ENCODE measurements around the gene GRB10. TPM values are rescaled to one million over a fixed set of nuclear protein-coding genes. Genes with fewer than 3 reads are reported as not detected.

The GRB10 gene
- total RNA-seq, 1 donor from 2014 or later: 67.7 TPM

DNA sequence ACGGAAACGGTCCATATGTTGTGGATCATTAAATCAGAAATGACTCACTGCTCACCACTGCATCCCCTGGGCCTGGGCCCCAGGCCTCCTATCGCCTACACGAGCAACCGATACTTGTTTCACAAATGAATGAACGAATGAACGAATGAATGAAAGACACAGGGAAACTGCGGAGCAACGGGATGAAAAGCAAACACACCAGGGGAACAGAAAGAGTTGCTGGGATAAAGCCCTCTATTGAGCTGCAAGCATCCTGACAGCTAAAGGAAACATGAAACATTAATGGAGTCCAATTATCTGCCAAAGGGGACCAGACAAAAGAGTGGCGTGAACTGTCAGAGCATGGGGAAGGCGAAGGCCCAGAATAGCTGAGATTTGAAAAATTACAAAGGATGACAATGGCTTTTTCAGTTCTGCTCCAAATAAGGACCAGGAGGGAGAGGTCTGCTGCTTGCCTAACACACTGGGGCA is 92.1 kb downstream of the GRB10 start:
- Histone ChIP-seq H3K4me3 (ENCODE audit: low read depth, low read length) (no peak overlapping the region), H3K36me3 (ENCODE audit: control insufficient read depth, insufficient read depth, low read length) (peaks cover 6% of the 10 kb centered on the region), H3K27me3 (ENCODE audit: control insufficient read depth, insufficient read depth, low read length) (no peaks in the 10 kb centered on the region)
- no peak for FAIRE-seq
- TF ChIP-seq, protein P1, sequence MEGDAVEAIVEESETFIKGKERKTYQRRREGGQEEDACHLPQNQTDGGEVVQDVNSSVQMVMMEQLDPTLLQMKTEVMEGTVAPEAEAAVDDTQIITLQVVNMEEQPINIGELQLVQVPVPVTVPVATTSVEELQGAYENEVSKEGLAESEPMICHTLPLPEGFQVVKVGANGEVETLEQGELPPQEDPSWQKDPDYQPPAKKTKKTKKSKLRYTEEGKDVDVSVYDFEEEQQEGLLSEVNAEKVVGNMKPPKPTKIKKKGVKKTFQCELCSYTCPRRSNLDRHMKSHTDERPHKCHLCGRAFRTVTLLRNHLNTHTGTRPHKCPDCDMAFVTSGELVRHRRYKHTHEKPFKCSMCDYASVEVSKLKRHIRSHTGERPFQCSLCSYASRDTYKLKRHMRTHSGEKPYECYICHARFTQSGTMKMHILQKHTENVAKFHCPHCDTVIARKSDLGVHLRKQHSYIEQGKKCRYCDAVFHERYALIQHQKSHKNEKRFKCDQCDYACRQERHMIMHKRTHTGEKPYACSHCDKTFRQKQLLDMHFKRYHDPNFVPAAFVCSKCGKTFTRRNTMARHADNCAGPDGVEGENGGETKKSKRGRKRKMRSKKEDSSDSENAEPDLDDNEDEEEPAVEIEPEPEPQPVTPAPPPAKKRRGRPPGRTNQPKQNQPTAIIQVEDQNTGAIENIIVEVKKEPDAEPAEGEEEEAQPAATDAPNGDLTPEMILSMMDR (IDR thresholded peaks at IDR 0.05; ENCODE audit: insufficient read depth, low read length, severe bottlenecking): no peak
- DNase-seq (ENCODE audit: low read depth): no peak

DNA sequence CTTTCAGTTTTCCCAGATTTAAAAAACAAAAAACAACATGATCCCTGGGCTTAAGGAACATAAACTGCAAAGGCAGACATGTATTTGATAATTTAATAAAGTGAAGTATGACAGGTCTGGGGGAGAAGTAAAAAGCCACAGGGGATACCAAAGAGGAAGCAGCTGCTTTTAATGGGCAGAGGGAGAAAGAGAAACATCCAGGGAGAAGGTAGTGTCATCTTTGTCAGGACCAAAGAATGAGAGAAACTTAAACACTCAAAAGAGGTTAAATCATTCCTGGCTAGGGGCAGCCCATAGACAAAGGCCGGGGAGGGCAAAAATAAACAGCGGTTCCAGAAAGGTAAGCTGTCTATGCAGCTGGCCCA is 94.5 kb downstream of the GRB10 start:
- TF ChIP-seq, protein P1 (IDR thresholded peaks at IDR 0.05; ENCODE audit: insufficient read depth, low read length, severe bottlenecking): no peak
- H3K36me3 ChIP-seq (ENCODE audit: control insufficient read depth, insufficient read depth, low read length): peaks cover 6% of the 10 kb centered on the region
- FAIRE-seq: no peak

DNA sequence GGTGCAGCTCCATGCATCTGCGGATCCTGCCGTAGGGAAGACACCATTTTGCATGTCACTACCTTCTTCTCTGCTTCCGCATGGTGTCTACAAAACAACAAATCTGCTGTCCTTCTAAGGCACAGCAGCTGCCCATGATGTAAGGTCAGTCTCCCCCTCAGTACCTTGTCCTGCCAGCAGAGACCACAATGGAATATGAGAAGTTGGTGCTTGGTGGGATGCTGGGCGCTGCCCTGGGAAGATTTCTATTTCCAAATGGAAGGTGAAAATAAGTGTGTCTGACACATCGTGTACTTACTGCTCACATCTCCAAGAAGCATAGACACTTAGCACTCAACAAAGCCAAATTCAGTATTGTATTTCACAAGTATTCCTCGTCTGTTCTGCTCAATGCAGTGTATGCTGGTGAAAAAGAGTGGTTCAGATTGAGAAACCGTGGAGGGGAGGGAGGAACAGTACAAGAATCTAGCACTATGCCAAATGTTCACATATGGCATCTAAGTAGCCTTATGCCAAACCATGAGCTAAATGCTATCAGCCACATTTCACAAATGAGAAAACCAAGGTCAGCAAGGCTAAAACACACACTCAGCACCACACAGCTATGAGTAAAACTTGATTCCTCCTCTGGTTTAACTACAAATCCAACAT is 95.0 kb downstream of the GRB10 start:
- Histone ChIP-seq H3K4me3 (ENCODE audit: low read depth, low read length) (no peak overlapping the region), H3K36me3 (ENCODE audit: control insufficient read depth, insufficient read depth, low read length) (peaks cover 6% of the 10 kb centered on the region), H3K27me3 (ENCODE audit: control insufficient read depth, insufficient read depth, low read length) (no peaks in the 10 kb centered on the region)
- no peak for DNase-seq (ENCODE audit: low read depth)
- no peak for FAIRE-seq
- TF ChIP-seq, protein P1 (IDR thresholded peaks at IDR 0.05; ENCODE audit: insufficient read depth, low read length, severe bottlenecking): no peak

More for the DNA sequence above, 94.5 kb downstream of the GRB10 start:
- no peak overlapping the region for H3K4me3 ChIP-seq (ENCODE audit: low read depth, low read length)
- DNase-seq (ENCODE audit: low read depth): no peak
- H3K27me3 ChIP-seq (ENCODE audit: control insufficient read depth, insufficient read depth, low read length): no peaks in the 10 kb centered on the region

DNA sequence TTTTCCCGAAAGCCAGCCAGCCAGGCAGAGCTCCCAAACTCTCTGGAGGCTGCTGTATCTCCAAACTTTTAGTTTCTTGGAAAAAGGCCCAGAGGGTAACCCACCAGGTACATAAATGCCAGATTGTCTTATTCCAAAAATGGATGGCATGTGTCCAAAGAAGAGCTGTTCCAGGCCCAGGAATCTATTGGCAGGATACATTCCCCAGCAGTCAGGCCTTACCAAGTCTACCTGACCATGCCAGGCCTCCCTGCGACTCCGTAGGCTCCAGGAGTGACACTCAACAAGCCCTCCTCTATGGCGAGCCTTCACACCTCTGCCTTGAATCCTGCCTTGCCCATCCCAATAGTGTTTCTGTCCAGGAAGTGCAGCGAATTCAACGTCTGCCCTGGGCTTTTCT is 95.6 kb downstream of the GRB10 start:
- H3K36me3 ChIP-seq (ENCODE audit: control insufficient read depth, insufficient read depth, low read length): peaks cover 6% of the 10 kb centered on the region
- TF ChIP-seq, protein P1 (IDR thresholded peaks at IDR 0.05; ENCODE audit: insufficient read depth, low read length, severe bottlenecking): no peak
- DNase-seq (ENCODE audit: low read depth) (no peak), FAIRE-seq (no peak)
- no peak overlapping the region for H3K4me3 ChIP-seq (ENCODE audit: low read depth, low read length)
- no peaks in the 10 kb centered on the region for H3K27me3 ChIP-seq (ENCODE audit: control insufficient read depth, insufficient read depth, low read length)

DNA sequence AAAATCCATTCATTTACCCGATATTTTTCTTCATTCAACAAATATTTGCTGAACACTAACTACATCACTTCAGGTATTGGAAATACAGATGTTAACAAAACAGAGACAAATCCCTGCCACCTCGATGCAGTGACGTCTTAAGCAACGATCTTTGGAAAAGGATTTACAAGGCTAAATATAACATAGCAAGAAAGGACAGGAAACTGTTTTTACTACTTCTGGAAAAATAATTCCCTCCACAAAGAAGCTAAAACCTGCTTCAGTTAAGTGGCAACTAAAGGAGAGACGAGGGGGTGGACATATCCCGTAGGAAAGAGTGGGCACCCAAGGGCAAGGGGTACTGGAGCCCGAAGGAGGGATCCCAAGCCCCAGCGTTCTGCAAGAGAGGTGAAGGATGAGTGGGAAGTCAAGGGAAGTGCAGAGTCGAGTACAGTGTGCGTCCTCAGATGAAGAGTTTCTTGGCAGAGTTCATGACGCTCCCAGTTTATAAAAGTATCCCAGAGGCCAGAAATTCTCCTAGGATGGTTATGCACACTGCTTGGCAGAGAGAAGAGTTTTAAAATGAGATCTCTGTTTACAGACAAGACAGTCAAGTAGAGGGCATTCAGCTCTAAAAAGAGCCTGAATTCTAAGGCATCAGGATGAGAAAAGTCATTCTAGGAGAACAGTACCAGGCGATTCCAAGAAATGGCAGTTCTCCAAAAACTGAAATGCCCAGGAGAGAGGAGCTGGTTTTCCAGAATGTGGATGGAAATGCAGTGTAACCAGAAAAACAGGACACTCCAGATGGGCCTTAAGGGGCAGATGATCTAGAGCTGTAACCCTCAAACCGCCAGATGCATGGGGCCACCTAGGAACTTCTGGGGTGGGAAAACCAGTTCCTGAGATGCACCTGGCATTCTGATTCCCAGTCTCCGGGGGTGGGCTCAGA is 97.3 kb downstream of the GRB10 start:
- H3K36me3 ChIP-seq (ENCODE audit: control insufficient read depth, insufficient read depth, low read length): peaks cover 6% of the 10 kb centered on the region
- TF ChIP-seq, protein P1 (IDR thresholded peaks at IDR 0.05; ENCODE audit: insufficient read depth, low read length, severe bottlenecking): no peak
- peak; percentile 36 for DNase-seq (ENCODE audit: low read depth)
- no peaks in the 10 kb centered on the region for H3K27me3 ChIP-seq (ENCODE audit: control insufficient read depth, insufficient read depth, low read length)
- FAIRE-seq: no peak
- no peak overlapping the region for H3K4me3 ChIP-seq (ENCODE audit: low read depth, low read length)

All from bronchial epithelial cell (primary cell).